ENCODE data around the gene NAT16. TPM values are rescaled to one million over a fixed set of nuclear protein-coding genes. Genes with fewer than 3 reads are reported as not detected.

NAT16 gene
- total RNA-seq, 1 donor from 2014 or later: not detected

DNA sequence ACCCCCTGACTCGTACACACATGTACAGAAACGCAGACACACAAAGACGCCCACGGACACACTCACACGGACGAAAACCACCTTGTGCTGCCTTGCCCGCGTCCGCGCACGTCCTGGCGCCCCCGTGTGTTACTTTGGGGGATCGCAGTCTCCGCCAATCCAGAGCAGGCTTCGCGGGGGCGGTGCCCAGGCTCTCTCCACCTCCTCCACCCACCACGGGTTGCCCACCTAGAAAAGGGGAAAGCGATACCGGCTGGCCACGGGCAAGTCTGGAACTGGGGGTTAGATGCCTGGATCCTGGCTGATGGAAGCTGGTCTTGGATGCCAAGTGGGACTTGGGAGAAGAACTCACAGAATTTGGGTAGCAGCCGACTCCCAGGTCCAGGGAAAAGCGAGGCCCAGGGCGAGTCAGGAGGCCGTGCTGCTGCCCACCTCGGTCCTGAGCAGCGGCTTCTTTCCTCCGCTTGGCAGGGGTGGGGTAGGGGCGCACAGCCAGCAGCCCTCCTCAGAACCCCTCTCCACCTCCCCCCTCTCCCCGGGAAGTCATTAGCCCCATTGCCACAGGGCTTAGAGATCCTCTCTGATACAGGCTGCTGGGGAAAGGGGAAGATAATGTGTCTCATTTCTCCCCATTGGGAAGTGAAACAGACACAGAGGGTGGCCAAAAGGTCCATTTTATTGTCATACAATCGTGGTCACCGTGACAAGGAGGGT, 10.1 kb downstream of the NAT16 start:
- Mint-ChIP-seq H3K4me3 (no peak overlapping the region), H3K9me3 (no peaks in the 10 kb centered on the region), H3K27me3 (ENCODE audit: low read depth) (peaks cover 100% of the 10 kb centered on the region), H3K27ac (no peak overlapping the region), H3K36me3 (no peaks in the 10 kb centered on the region), H3K4me1 (peaks cover 42% of the 10 kb centered on the region)
- peak; percentile 62 to 92 for DNase-seq (ENCODE audit: low spot score in 2 of 2, unreplicated experiment in 2 of 2)
- TF ChIP-seq, protein P1, sequence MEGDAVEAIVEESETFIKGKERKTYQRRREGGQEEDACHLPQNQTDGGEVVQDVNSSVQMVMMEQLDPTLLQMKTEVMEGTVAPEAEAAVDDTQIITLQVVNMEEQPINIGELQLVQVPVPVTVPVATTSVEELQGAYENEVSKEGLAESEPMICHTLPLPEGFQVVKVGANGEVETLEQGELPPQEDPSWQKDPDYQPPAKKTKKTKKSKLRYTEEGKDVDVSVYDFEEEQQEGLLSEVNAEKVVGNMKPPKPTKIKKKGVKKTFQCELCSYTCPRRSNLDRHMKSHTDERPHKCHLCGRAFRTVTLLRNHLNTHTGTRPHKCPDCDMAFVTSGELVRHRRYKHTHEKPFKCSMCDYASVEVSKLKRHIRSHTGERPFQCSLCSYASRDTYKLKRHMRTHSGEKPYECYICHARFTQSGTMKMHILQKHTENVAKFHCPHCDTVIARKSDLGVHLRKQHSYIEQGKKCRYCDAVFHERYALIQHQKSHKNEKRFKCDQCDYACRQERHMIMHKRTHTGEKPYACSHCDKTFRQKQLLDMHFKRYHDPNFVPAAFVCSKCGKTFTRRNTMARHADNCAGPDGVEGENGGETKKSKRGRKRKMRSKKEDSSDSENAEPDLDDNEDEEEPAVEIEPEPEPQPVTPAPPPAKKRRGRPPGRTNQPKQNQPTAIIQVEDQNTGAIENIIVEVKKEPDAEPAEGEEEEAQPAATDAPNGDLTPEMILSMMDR (IDR thresholded peaks at IDR 0.05; ENCODE audit: unreplicated experiment): peak; percentile 79

DNA sequence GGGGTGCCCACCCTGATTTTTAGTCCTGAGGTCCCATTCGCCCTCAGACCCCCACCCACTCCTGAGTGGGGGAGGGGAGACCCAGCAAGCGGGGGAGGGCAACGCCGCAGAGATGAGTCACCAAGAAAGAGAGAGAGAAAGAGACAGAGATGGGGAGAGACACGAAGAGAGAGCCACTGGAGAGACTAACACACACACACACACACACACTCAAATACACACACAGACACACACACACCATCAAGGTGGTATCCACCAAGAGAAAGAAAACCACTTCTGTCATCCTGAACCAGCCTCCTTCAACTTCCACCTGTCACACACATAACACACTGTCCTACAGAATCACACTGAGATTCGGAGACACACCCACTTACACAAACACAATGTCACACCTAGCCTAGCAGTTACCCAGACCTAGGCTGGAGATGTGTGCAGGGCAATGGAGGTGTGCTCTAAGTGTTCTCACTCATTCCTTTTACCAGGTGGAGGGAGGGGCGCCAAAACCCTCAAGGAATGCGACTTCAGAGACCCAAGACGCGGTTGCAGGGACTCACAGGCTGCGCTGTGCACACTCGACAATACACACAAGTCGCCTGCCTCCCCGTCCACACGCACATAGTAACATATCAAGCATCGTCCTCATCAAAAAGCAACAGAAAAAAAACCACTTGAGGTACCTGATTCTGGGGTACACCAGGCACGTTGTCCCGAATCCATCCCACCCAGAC, 10.8 kb downstream of the NAT16 start:
- Mint-ChIP-seq H3K9me3 (no peaks in the 10 kb centered on the region), H3K4me3 (no peak overlapping the region), H3K4me1 (peaks cover 48% of the 10 kb centered on the region), H3K27ac (no peak overlapping the region), H3K27me3 (ENCODE audit: low read depth) (peaks cover 100% of the 10 kb centered on the region), H3K36me3 (no peaks in the 10 kb centered on the region)
- DNase-seq (ENCODE audit: low spot score in 2 of 2, unreplicated experiment in 2 of 2): no peak
- TF ChIP-seq, protein P1 (IDR thresholded peaks at IDR 0.05; ENCODE audit: unreplicated experiment): no peak

DNA sequence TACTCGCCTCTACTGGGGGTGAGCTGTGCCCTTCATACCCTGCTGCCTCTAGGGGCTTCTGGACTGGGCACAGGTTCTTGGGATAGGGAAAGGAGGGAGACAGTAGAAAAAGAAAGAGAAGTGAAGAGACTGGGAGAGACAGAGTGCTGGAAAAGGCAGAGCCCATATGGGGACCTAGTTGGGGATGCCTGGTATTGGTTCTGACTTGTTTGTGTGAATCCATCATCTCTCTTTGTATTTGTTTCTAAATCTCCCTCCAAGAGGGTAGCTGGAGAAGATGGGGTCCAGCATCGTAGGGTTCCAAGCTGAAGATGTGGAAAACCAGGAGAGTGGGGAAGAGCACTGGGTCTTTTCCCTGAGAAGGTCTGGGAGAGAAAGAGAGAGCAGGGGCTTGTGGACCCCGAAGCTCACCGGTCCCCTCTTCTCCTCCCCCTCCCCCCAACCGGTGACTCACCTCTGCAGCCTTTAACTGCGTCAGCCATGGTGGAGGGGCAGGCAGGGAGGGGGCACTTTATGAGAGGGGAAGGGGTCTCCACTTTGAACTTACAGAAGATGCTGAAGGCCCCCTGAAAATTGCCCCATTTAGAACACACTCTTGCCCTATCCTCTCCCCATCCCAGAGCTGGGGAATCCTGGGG, 11.6 kb downstream of the NAT16 start:
- no peak overlapping the region for H3K4me3 Mint-ChIP-seq
- DNase-seq (ENCODE audit: low spot score in 2 of 2, unreplicated experiment in 2 of 2): no peak
- H3K36me3 Mint-ChIP-seq: no peaks in the 10 kb centered on the region
- H3K27ac Mint-ChIP-seq: no peak overlapping the region
- peaks cover 97% of the 10 kb centered on the region for H3K27me3 Mint-ChIP-seq (ENCODE audit: low read depth)
- H3K4me1 Mint-ChIP-seq: peaks cover 46% of the 10 kb centered on the region
- TF ChIP-seq, protein P1 (IDR thresholded peaks at IDR 0.05; ENCODE audit: unreplicated experiment): no peak
- no peaks in the 10 kb centered on the region for H3K9me3 Mint-ChIP-seq

DNA sequence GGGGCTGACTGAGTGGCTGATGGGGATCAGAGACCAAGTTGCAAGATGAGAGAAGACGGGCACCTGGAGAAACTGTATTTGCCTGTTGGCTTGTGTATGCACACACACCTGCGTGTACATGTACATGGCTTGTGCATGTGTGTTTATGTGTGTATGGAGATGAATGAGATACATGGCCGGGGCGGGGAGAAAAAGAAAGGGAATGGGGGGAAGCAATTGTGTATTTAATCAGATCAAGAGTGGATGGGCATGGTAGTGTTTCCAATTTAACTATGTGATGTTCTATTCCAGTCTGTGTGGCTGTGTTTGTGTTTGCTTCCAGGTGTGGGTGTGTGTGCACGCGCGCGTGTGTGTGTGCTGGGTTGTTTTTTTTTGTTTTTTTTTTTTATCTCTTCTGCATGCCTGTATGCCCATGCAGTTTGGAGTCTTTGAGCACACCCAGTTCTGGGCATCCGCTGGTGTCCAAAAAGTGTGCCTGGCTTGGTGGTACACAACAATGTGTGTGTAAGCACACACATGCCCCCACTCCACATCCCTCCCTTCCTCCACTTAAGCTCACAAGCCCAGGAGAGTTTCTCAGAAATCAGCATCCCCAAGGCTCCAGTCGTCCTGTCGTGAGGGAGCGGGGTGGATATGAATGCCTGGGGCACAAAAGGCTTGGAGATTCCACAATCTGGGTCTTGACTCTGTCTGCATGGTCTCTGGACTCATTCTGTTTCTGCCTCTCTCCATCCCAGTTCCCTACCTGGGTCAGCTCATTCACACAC, 12.3 kb downstream of the NAT16 start:
- Mint-ChIP-seq H3K36me3 (no peaks in the 10 kb centered on the region), H3K4me3 (no peak overlapping the region), H3K4me1 (peaks cover 43% of the 10 kb centered on the region), H3K27ac (no peak overlapping the region), H3K9me3 (no peaks in the 10 kb centered on the region), H3K27me3 (ENCODE audit: low read depth) (peaks cover 93% of the 10 kb centered on the region)
- no peak for DNase-seq (ENCODE audit: low spot score in 2 of 2, unreplicated experiment in 2 of 2)
- TF ChIP-seq, protein P1 (IDR thresholded peaks at IDR 0.05; ENCODE audit: unreplicated experiment): no peak

DNA sequence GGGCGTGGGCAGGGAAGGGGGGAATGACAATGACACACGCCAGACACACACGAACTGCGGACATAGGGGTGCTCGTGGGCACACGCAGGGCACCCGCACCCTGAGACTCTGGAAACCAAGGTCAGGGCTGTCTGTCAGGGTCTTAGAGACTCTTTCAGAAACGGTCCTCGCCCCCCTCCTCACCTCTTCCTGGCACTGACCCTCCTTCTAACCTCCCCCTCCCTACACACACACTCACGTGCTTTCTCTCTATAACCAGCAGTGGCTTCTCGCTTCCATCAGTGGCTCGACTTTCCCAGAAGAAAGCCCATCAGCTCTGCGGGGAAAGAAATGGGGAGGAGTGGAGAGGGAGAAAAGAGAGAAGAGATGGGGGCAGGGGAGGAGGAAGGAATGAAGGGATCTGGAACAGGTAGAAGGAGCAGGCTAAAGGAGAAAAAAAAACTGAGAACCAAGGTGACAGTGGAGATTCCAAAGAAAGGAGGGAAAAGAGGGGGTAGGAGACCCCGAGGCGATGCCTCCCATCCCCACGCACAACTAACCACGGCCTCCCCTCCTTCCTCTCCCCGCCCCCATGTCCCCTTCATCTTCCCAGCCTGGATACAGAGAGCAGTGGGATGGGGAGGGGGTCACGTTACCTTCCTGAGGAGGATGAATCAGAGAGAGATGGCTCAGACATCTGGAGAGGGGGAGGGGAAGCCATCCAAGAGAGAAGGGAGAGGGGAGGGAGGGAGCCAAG, 13.0 kb downstream of the NAT16 start:
- H3K4me3 Mint-ChIP-seq: no peak overlapping the region
- no peak for DNase-seq (ENCODE audit: low spot score in 2 of 2, unreplicated experiment in 2 of 2)
- H3K36me3 Mint-ChIP-seq: no peaks in the 10 kb centered on the region
- H3K27ac Mint-ChIP-seq: no peak overlapping the region
- peaks cover 91% of the 10 kb centered on the region for H3K27me3 Mint-ChIP-seq (ENCODE audit: low read depth)
- H3K9me3 Mint-ChIP-seq: no peaks in the 10 kb centered on the region
- H3K4me1 Mint-ChIP-seq: peaks cover 45% of the 10 kb centered on the region
- TF ChIP-seq, protein P1 (IDR thresholded peaks at IDR 0.05; ENCODE audit: unreplicated experiment): no peak
